ENCODE results near the gene CIB1. TPM values are rescaled to one million over a fixed set of nuclear protein-coding genes. Genes with fewer than 3 reads are reported as not detected.

Gene CIB1
- total and polyA plus RNA-seq, 12 donors: 70.5 to 144 (median 79.7) TPM

GRCh38 chr15:90192961-90193786 is 40.6 kb downstream of the CIB1 start:
- no peaks in the 10 kb centered on the region for H3K9me3 ChIP-seq
- peak overlapping the region; percentile 33 to 80 (median 56) for H3K27ac ChIP-seq
- WGBS, 2 donors: 57% methylated on average over 16 of the region's 16 CpGs
- peaks cover 0 to 3% (median 0%) of the 10 kb centered on the region in 9 donors for H3K36me3 ChIP-seq
- peaks cover 10 to 61% (median 27%) of the 10 kb centered on the region in 9 donors for H3K4me1 ChIP-seq
- intact Hi-C loops (cut with DNase I): loop anchor here in 1 of 10 donors (5.0 kb wide), 1 partner anchor 34 kb away; no protein-coding TSS in a partner anchor
- no peak overlapping the region for H3K4me3 ChIP-seq
- peak; percentile 14 to 42 (median 25) for ATAC-seq
- DNase-seq: no peak
- TF ChIP-seq CTCF (IDR thresholded peaks at IDR 0.05): no peak
- no peaks in the 10 kb centered on the region for H3K27me3 ChIP-seq

GRCh38 chr15:90191794-90192509 is 41.8 kb downstream of the CIB1 start:
- WGBS, 2 donors: 24 to 33% methylated on average over 7 of the region's 7 CpGs
- ATAC-seq: peak; percentile 77 to 93 (median 81)
- H3K9me3 ChIP-seq: no peaks in the 10 kb centered on the region
- H3K4me1 ChIP-seq: peaks cover 10 to 71% (median 27%) of the 10 kb centered on the region in 9 donors
- DNase-seq: peak; percentile 63 to 74
- no peak for TF ChIP-seq CTCF (IDR thresholded peaks at IDR 0.05)
- intact Hi-C loops (cut with DNase I): loop anchor here in 1 of 10 donors (5.0 kb wide), 1 partner anchor 35 kb away; no protein-coding TSS in a partner anchor
- H3K27ac ChIP-seq: peak overlapping the region; percentile 44 to 80 (median 60)
- no peaks in the 10 kb centered on the region for H3K27me3 ChIP-seq
- H3K4me3 ChIP-seq: no peak overlapping the region
- peaks cover 0 to 3% (median 0%) of the 10 kb centered on the region in 9 donors for H3K36me3 ChIP-seq

GRCh38 chr15:90191344-90191687 is 42.4 kb downstream of the CIB1 start:
- Histone ChIP-seq H3K4me3 (no peak overlapping the region), H3K9me3 (no peaks in the 10 kb centered on the region), H3K36me3 (peaks cover 0 to 3% (median 0%) of the 10 kb centered on the region in 9 donors), H3K27ac (peak overlapping the region in 9 of 10 donors; percentile 6 to 72 (median 53)), H3K27me3 (no peaks in the 10 kb centered on the region), H3K4me1 (peaks cover 10 to 77% (median 27%) of the 10 kb centered on the region in 9 donors)
- no peak for ATAC-seq
- no peak for TF ChIP-seq CTCF (IDR thresholded peaks at IDR 0.05)
- no peak for DNase-seq
- intact Hi-C loops (cut with DNase I): loop anchor here in 1 of 10 donors (5.0 kb wide), 1 partner anchor 36 kb away; no protein-coding TSS in a partner anchor
- 64 to 80% methylated on average over 3 of the region's 3 CpGs for WGBS, 2 donors
